Measurements from ENCODE around the gene NAGK.
"Not testable (repeated sequence)": the region's sequence is repeated elsewhere in the genome, so short reads cannot be mapped to it uniquely, and the experiment has no call there.

Gene NAGK

GRCh38 chr2:71072492-71072891, 4.0 kb downstream of the NAGK start:
- no peak overlapping the region for H3K4me3 ChIP-seq (ENCODE audit: low read length)
- no peak for TF ChIP-seq CTCF (conservative IDR thresholded peaks at IDR 0.05; ENCODE audit: low read depth, low read length)
- no peak for DNase-seq (ENCODE audit: low read depth)

- TF ChIP-seq CTCF (conservative IDR thresholded peaks at IDR 0.05; ENCODE audit: low read depth, low read length), result no peak
- no peak for DNase-seq (ENCODE audit: low read depth)
- no peak overlapping the region for H3K4me3 ChIP-seq (ENCODE audit: low read length)
Measured at GRCh38 chr2:71073475-71073874, 5.0 kb downstream of the NAGK start.

GRCh38 chr2:71074893-71075395, 6.5 kb downstream of the NAGK start:
- TF ChIP-seq CTCF (conservative IDR thresholded peaks at IDR 0.05; ENCODE audit: low read depth, low read length), result no peak
- DNase-seq (ENCODE audit: low read depth), result no peak
- H3K4me3 ChIP-seq (ENCODE audit: low read length), result no peak overlapping the region

GRCh38 chr2:71078624-71079023, 10.2 kb downstream of the NAGK start:
- no peak for TF ChIP-seq CTCF (conservative IDR thresholded peaks at IDR 0.05; ENCODE audit: low read depth, low read length)
- no peak overlapping the region for H3K4me3 ChIP-seq (ENCODE audit: low read length)
- DNase-seq (ENCODE audit: low read depth), result no peak

GRCh38 chr2:71082402-71083252, 14.2 kb downstream of the NAGK start:
- no peak for DNase-seq (ENCODE audit: low read depth)
- no peak overlapping the region for H3K4me3 ChIP-seq (ENCODE audit: low read length)
- TF ChIP-seq CTCF (conservative IDR thresholded peaks at IDR 0.05; ENCODE audit: low read depth, low read length), result no peak

- not testable (repeated sequence) for DNase-seq (ENCODE audit: low read depth); H3K4me3 ChIP-seq (ENCODE audit: low read length)
Measured at GRCh38 chr2:71083297-71083696, 14.8 kb downstream of the NAGK start.

- DNase-seq (ENCODE audit: low read depth); H3K4me3 ChIP-seq (ENCODE audit: low read length): not testable (repeated sequence)
Measured at GRCh38 chr2:71083752-71084312, 15.4 kb downstream of the NAGK start.

GRCh38 chr2:71085325-71086003, 17.0 kb downstream of the NAGK start:
- not testable (repeated sequence) for H3K4me3 ChIP-seq (ENCODE audit: low read length); DNase-seq (ENCODE audit: low read depth)

GRCh38 chr2:71089475-71089874, 21.0 kb downstream of the NAGK start:
- DNase-seq (ENCODE audit: low read depth); H3K4me3 ChIP-seq (ENCODE audit: low read length): not testable (repeated sequence)

GRCh38 chr2:71091808-71092207, 23.4 kb downstream of the NAGK start:
- not testable (repeated sequence) for H3K4me3 ChIP-seq (ENCODE audit: low read length)

GRCh38 chr2:71092491-71093260, 24.2 kb downstream of the NAGK start:
- not testable (repeated sequence) for DNase-seq (ENCODE audit: low read depth); H3K4me3 ChIP-seq (ENCODE audit: low read length)

More at GRCh38 chr2:71091808-71092207, 23.4 kb downstream of the NAGK start:
- not testable (repeated sequence) for DNase-seq (ENCODE audit: low read depth)
